DOHH2 (cell line): ENCODE data around the gene PLCG2.

Experiments
- EZH2phosphoT487 ChIP-seq: fragments of 200-600 bp; sonication (generic); IDR thresholded peaks from 2 replicates; pipeline ENCODE4 v1.6.1; 2017; ENCODE audit warnings: borderline replicate concordance, mild to moderate bottlenecking, antibody characterized with exemption, low read length, moderate library complexity, mixed read lengths
- TF ChIP-seq, protein P1 (sequence below): fragments of 200-600 bp; sonication (generic); IDR thresholded peaks from one replicate; pipeline ENCODE4 v1.5.1; 2014; ENCODE audit warnings: antibody characterized with exemption, mild to moderate bottlenecking, low read depth, low read length; ENCODE audit not compliant: poor library complexity, severe bottlenecking

DNA sequence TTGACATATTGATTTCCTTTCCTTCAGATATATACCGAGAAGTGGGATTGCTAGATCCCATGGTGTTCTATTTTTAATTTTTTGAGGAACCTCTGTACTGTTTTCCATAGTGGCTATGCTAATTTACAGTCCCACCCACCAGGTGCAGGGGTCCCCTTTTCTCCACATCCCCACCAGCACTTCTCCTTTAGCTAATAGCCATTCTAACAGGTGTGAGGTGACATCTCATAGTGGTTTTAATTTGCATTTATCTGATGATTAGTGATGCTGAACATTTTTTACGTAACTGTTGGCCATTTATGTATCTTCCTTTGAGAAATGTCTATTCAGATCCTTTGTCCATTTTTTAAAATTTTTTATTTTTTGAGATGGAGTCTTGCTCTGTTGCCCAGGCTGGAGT, 138.3 kb downstream of the PLCG2 start:
- TF ChIP-seq, protein P1, sequence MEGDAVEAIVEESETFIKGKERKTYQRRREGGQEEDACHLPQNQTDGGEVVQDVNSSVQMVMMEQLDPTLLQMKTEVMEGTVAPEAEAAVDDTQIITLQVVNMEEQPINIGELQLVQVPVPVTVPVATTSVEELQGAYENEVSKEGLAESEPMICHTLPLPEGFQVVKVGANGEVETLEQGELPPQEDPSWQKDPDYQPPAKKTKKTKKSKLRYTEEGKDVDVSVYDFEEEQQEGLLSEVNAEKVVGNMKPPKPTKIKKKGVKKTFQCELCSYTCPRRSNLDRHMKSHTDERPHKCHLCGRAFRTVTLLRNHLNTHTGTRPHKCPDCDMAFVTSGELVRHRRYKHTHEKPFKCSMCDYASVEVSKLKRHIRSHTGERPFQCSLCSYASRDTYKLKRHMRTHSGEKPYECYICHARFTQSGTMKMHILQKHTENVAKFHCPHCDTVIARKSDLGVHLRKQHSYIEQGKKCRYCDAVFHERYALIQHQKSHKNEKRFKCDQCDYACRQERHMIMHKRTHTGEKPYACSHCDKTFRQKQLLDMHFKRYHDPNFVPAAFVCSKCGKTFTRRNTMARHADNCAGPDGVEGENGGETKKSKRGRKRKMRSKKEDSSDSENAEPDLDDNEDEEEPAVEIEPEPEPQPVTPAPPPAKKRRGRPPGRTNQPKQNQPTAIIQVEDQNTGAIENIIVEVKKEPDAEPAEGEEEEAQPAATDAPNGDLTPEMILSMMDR = no peak
- no peak for TF ChIP-seq EZH2phosphoT487
